Ascending aorta (tissue), 2 donors: ENCODE results near the gene LRRC10B. TPM values are rescaled to one million over a fixed set of nuclear protein-coding genes. Genes with fewer than 3 reads are reported as not detected.
A peak's percentile ranks its signal among the peaks of the same experiment; 100 is the strongest.

Source experiments
- DNase-seq, 2 donors: peaks; one replicate each; pipeline ENCODE4 v3.0.0-alpha.2; 2019; ENCODE audit warnings: low spot score in 2 of 2
- H3K27ac ChIP-seq, 2 donors: fragments of 200-600 bp; sonication (generic); one replicate each; pipeline ENCODE4 v1.5.1; 2016 to 2017; ENCODE audit warnings: mild to moderate bottlenecking in 1 of 2
- H3K27me3 ChIP-seq: fragments of 200-600 bp; sonication (generic); one replicate; pipeline ENCODE4 v1.5.1; 2017
- H3K36me3 ChIP-seq, 2 donors: fragments of 200-600 bp; sonication (generic); one replicate each; pipeline ENCODE4 v1.5.1; 2016
- H3K4me1 ChIP-seq, 2 donors: fragments of 200-600 bp; sonication (generic); one replicate each; pipeline ENCODE4 v1.5.1; 2016 to 2017; ENCODE audit warnings: mild to moderate bottlenecking in 1 of 2
- H3K4me3 ChIP-seq, 2 donors: fragments of 200-600 bp; sonication (generic); one replicate each; pipeline ENCODE4 v1.5.1; 2016 to 2017; ENCODE audit warnings: mild to moderate bottlenecking in 1 of 2
- H3K9me3 ChIP-seq, 2 donors: fragments of 200-600 bp; sonication (generic); one replicate each; pipeline ENCODE4 v1.5.1; 2016
- CTCF ChIP-seq, 3 experiments: fragments of 200-600 bp in 2 of 3; fragments of 450-650 bp in 1 of 3; sonication (generic) in 2 of 3; IDR thresholded peaks; one replicate each; pipeline ENCODE4 v1.5.1; 2016 to 2019; ENCODE audit warnings: antibody characterized with exemption in 3 of 3, mild to moderate bottlenecking in 1 of 3, moderate library complexity in 1 of 3
- intact Hi-C: fragments of 100-400 bp; cut with DNase I; formaldehyde crosslinking; loops from one replicate; pipeline ENCODE4 v1.15.1; 2023
- total RNA-seq: library from RNA; depleted of rRNA; stranded (reverse); fragments of >200 nt; gene quantifications from one replicate; pipeline ENCODE4 v1.1.0, GENCODE V29; 2016

Gene LRRC10B
- total RNA-seq, 1 donor from 2014 or later: 0.85 TPM

GRCh38 chr11:61482513-61482912 lies 26.0 kb upstream of the LRRC10B start:
- peak in 2 of 3 experiments; percentile 26 to 40 for TF ChIP-seq CTCF (IDR thresholded peaks at IDR 0.05)
- Histone ChIP-seq H3K36me3 (peaks cover 0 to 5% of the 10 kb centered on the region in 2 donors), H3K27me3 (no peaks in the 10 kb centered on the region), H3K9me3 (no peaks in the 10 kb centered on the region), H3K4me3 (no peak overlapping the region), H3K27ac (no peak overlapping the region), H3K4me1 (peaks cover 0 to 4% of the 10 kb centered on the region in 2 donors)
- no peak for DNase-seq
- intact Hi-C loops: no loop called here

GRCh38 chr11:61484541-61484940 lies 24.0 kb upstream of the LRRC10B start:
- Histone ChIP-seq H3K4me3 (no peak overlapping the region), H3K4me1 (no peaks in the 10 kb centered on the region), H3K27ac (no peak overlapping the region), H3K9me3 (no peaks in the 10 kb centered on the region), H3K36me3 (peaks cover 0 to 7% of the 10 kb centered on the region in 2 donors), H3K27me3 (no peaks in the 10 kb centered on the region)
- intact Hi-C loops: no loop called here
- no peak for TF ChIP-seq CTCF (IDR thresholded peaks at IDR 0.05)
- no peak for DNase-seq

- H3K27ac ChIP-seq: no peak overlapping the region
- peaks cover 0 to 7% of the 10 kb centered on the region in 2 donors for H3K36me3 ChIP-seq
- no peaks in the 10 kb centered on the region for H3K9me3 ChIP-seq
- intact Hi-C loops: no loop called here
- no peak for DNase-seq
- no peak for TF ChIP-seq CTCF (IDR thresholded peaks at IDR 0.05)
- no peaks in the 10 kb centered on the region for H3K27me3 ChIP-seq
- no peaks in the 10 kb centered on the region for H3K4me1 ChIP-seq
- no peak overlapping the region for H3K4me3 ChIP-seq
These were observed 23.5 kb upstream of the LRRC10B start for GRCh38 chr11:61485080-61485479.

- Histone ChIP-seq H3K27me3 (no peaks in the 10 kb centered on the region), H3K4me1 (peaks cover 0 to 3% of the 10 kb centered on the region in 2 donors), H3K27ac (no peak overlapping the region), H3K4me3 (no peak overlapping the region), H3K36me3 (peaks cover 0 to 7% of the 10 kb centered on the region in 2 donors), H3K9me3 (no peaks in the 10 kb centered on the region)
- no peak for DNase-seq
- TF ChIP-seq CTCF (IDR thresholded peaks at IDR 0.05): no peak
- intact Hi-C loops: no loop called here
These were observed 22.4 kb upstream of the LRRC10B start for GRCh38 chr11:61486011-61486620.

- Histone ChIP-seq H3K4me3 (no peak overlapping the region), H3K27me3 (no peaks in the 10 kb centered on the region), H3K4me1 (peaks cover 0 to 3% of the 10 kb centered on the region in 2 donors), H3K36me3 (peaks cover 0 to 7% of the 10 kb centered on the region in 2 donors), H3K27ac (no peak overlapping the region), H3K9me3 (no peaks in the 10 kb centered on the region)
- no peak for DNase-seq
- intact Hi-C loops: no loop called here
- TF ChIP-seq CTCF (IDR thresholded peaks at IDR 0.05): no peak
These were observed 21.8 kb upstream of the LRRC10B start for GRCh38 chr11:61486779-61487178.
